GM19193 (cell line): ENCODE results near the gene HIC1.

Experiments
- POLR2A ChIP-seq: IDR thresholded peaks from 4 replicates; pipeline ENCODE4 v1.6.1; 2011; ENCODE audit not compliant: insufficient read depth, insufficient read length; ENCODE audit errors: extremely low read depth

HIC1 gene

DNA sequence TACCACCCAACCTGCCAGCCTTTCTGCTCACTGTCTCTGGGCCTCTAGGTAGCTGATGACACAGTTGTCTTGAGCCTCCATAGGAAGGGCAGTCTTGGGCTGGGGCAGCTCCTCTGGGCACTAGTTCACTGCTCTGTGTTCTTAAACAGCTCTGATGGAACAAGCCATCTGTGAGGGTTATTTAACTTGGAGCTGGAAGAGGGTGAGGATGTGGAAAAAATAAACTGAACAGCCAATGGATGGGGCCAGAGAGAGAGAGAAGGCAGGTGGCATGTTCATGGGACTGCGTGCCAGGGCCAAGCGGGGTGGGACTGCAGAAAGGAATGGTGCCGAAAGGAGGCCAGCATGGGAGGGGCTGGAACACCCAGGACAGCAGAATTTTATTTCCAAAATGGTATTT lies 52.6 kb downstream of the HIC1 start:
- TF ChIP-seq POLR2A: no peak

DNA sequence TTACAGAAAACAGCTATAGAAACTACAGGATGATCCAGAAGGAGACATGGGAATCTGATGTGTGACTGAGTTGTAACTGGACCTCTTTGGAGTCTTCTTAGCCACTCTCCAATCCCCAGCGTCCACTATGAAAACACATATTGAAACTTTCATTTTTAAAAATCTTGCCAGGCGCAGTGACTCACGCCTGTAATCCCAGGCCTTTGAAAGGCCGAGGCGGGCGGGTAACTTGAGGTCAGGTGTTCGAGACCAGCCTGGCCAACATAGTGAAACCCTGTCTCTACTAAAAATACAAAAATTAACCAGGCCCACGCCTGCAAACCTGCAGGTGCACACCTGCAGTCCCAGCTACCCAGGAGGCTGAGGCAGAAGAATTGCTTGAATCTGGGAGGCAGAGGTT lies 53.3 kb downstream of the HIC1 start:
- no peak for TF ChIP-seq POLR2A

DNA sequence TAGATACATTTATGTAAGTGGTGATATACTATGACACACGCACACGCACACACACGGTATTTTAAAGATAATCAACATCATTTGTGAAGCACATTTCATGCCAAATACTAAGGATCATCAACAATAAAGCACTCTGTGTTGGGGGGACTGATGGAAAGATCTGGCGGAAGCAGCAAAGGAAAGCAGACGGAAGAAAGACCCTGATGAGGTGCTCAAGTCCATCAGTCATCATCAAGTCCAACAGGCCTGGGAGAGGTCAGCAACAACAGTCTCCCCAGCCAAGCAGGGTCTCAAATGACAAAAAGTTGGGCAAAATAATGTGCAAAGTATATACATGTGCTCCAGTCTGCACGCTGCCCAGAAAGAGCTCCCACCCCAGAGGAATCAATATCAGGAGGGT lies 55.5 kb downstream of the HIC1 start:
- no peak for TF ChIP-seq POLR2A

DNA sequence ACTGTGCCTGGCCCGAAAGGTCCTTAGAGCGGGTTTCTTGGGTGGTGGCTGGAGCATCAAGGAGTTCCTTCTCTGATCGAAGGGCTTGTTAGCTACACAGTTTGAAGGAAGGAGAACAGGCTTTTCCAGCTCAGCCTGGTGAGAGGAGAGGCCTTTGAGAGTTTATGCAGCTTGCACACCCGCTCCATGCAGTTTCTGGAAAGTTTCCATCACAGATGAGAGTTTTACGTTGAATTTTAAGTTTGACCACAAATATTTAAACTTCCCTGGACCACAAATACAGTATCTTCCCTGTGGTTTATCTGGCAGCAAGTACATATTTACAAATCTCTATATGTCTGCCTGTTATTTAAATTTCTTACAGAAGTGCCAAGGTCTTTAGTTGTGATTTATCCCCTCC lies 56.8 kb downstream of the HIC1 start:
- no peak for TF ChIP-seq POLR2A
